Neutrophil (primary cell): ENCODE data around the gene ZNF511.

Experiments used
- H3K27ac ChIP-seq: fragments of 200-600 bp; sonication (generic); 2 replicates; pipeline ENCODE4 v1.5.1; 2016; ENCODE audit warnings: mild to moderate bottlenecking, moderate library complexity
- H3K27me3 ChIP-seq: fragments of 200-600 bp; sonication (generic); 2 replicates; pipeline ENCODE4 v1.6.0; 2016; ENCODE audit warnings: mild to moderate bottlenecking
- H3K36me3 ChIP-seq: fragments of 200-600 bp; sonication (generic); 2 replicates; pipeline ENCODE4 v1.5.1; 2017
- H3K4me1 ChIP-seq, 2 experiments: fragments of 200-600 bp in 1 of 2; sonication (generic) in 1 of 2; 1 replicate in 1 of 2; 2 replicates in 1 of 2; pipeline versions ENCODE4 v1.5.1 to v1.6.1; 2013 to 2016; ENCODE audit warnings: low read depth in 1 of 2, low read length in 1 of 2, mild to moderate bottlenecking in 1 of 2, moderate library complexity in 1 of 2; ENCODE audit not compliant: control insufficient read depth in 1 of 2, insufficient read depth in 1 of 2
- H3K4me3 ChIP-seq, 2 experiments: fragments of 200-600 bp in 1 of 2; sonication (generic) in 1 of 2; 1 replicate in 1 of 2; 2 replicates in 1 of 2; pipeline ENCODE4 v1.5.1; 2013 to 2016; ENCODE audit warnings: low read depth in 1 of 2, low read length in 1 of 2, mild to moderate bottlenecking in 1 of 2, moderate library complexity in 1 of 2
- H3K9me3 ChIP-seq: fragments of 200-600 bp; sonication (generic); 2 replicates; pipeline ENCODE4 v1.5.1; 2016
- TF ChIP-seq, protein P1 (sequence below): fragments of 200-600 bp; sonication (generic); IDR thresholded peaks from 2 replicates; pipeline ENCODE4 v1.5.1; 2016; ENCODE audit warnings: antibody characterized with exemption

The ZNF511 gene

DNA sequence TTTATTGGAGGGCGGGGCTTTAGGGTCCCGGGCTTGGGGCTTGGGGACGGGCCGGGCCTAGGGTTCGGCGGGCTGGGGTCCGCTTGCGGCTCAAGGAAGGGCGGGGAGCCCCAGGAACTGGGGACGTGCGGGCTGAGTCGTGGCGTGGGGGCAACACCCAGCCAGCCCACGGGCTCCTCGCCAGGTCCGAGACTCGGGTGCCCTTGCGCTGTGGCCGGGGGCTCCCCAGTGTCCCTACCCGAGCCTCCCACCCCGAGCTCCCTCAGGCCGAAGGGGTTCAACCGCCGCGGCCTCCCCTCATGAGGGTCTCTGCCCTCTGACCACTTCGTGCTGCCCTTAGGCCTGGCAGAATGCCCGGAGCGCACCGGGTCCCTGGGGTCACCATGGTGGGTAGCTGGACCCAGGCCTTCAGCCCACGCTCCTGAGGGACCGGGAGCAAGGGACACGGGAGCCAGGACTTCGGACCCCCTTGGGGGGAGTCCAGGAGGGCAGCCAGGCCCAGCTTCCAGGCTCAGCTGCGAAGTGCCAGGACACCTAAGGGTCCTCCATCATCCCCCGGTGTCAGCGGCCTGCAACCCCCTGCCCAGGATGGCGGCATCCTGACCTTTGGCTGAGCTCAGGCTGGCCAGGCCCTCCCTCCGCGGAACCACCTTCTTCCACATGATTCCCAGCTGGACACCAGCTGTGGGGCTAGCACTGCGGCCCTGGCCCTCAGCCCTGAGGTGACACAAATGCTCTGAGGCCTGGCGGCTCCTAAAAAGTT, 49.6 kb downstream of the ZNF511 start:
- H3K27me3 ChIP-seq = peaks cover 37% of the 10 kb centered on the region
- no peak overlapping the region for H3K27ac ChIP-seq
- H3K4me1 ChIP-seq = peaks cover 12 to 13% of the 10 kb centered on the region in 2 experiments
- no peaks in the 10 kb centered on the region for H3K9me3 ChIP-seq
- TF ChIP-seq, protein P1, sequence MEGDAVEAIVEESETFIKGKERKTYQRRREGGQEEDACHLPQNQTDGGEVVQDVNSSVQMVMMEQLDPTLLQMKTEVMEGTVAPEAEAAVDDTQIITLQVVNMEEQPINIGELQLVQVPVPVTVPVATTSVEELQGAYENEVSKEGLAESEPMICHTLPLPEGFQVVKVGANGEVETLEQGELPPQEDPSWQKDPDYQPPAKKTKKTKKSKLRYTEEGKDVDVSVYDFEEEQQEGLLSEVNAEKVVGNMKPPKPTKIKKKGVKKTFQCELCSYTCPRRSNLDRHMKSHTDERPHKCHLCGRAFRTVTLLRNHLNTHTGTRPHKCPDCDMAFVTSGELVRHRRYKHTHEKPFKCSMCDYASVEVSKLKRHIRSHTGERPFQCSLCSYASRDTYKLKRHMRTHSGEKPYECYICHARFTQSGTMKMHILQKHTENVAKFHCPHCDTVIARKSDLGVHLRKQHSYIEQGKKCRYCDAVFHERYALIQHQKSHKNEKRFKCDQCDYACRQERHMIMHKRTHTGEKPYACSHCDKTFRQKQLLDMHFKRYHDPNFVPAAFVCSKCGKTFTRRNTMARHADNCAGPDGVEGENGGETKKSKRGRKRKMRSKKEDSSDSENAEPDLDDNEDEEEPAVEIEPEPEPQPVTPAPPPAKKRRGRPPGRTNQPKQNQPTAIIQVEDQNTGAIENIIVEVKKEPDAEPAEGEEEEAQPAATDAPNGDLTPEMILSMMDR = no peak
- peaks cover 16% of the 10 kb centered on the region for H3K36me3 ChIP-seq
- no peak overlapping the region for H3K4me3 ChIP-seq

DNA sequence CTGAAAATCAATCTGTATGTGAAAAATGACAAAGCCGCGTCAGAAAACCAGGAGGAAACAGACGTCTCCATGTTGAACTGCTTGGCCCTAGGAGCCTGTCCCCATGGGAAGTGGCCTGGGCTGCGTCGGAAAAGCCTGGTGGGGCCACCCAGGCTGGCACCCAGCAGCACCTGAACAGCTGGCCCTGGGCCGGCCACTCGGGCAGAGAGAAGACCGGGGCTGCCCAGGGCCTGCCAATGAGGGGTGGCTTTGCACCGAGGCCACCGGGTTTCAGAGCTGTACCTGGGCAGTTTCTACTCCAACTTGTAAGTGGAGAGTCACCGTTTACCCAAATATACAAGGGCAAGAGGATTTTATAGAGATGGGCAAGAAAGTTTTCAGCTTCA, 50.2 kb downstream of the ZNF511 start:
- Histone ChIP-seq H3K4me1 (peaks cover 12 to 13% of the 10 kb centered on the region in 2 experiments), H3K4me3 (no peak overlapping the region), H3K36me3 (peaks cover 19% of the 10 kb centered on the region), H3K27me3 (peaks cover 37% of the 10 kb centered on the region), H3K27ac (no peak overlapping the region), H3K9me3 (no peaks in the 10 kb centered on the region)
- TF ChIP-seq, protein P1 = no peak

- H3K4me3 ChIP-seq = no peak overlapping the region
- H3K36me3 ChIP-seq = peaks cover 23% of the 10 kb centered on the region
- peaks cover 12 to 13% of the 10 kb centered on the region in 2 experiments for H3K4me1 ChIP-seq
- TF ChIP-seq, protein P1 = no peak
- peaks cover 37% of the 10 kb centered on the region for H3K27me3 ChIP-seq
- no peaks in the 10 kb centered on the region for H3K9me3 ChIP-seq
- no peak overlapping the region for H3K27ac ChIP-seq
Measured at GRCh38 chr10:133359554-133359971, 50.8 kb downstream of the ZNF511 start.

- Histone ChIP-seq H3K27me3 (peaks cover 35% of the 10 kb centered on the region), H3K27ac (no peak overlapping the region), H3K36me3 (peaks cover 28% of the 10 kb centered on the region), H3K4me1 (peaks cover 12 to 13% of the 10 kb centered on the region in 2 experiments), H3K9me3 (no peaks in the 10 kb centered on the region), H3K4me3 (no peak overlapping the region)
- TF ChIP-seq, protein P1 = no peak
Measured at GRCh38 chr10:133359972-133360610, 51.4 kb downstream of the ZNF511 start.

DNA sequence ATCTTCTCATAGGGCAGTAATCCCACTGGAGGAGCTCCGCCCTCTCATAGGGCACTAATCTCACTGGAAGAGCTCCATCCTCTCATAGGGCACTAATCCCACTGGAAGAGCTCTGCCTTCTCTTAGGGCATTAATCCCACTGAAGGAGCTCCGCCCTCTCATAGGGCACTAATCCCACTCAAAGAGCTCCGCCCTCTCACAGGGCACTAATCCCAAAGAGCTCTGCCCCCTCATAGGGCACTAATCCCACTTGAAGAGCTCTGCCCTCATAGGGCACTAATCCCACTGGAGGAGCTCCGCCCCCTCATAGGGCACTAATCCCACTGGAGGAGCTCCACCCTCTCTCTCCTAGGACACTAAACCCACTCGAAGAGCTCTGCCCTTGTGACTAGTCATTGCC, 52.5 kb downstream of the ZNF511 start:
- peaks cover 12 to 13% of the 10 kb centered on the region in 2 experiments for H3K4me1 ChIP-seq
- TF ChIP-seq, protein P1 = no peak
- no peak overlapping the region for H3K27ac ChIP-seq
- H3K27me3 ChIP-seq = peaks cover 23% of the 10 kb centered on the region
- no peaks in the 10 kb centered on the region for H3K9me3 ChIP-seq
- H3K36me3 ChIP-seq = peaks cover 40% of the 10 kb centered on the region
- no peak overlapping the region for H3K4me3 ChIP-seq
